Hepatic stellate cell (primary cell): ENCODE data around the gene FRMD4B.

Experiments used
- DNase-seq: peaks from one replicate; pipeline ENCODE4 v3.0.0; 2011; ENCODE audit warnings: low spot score

The FRMD4B gene

GRCh38 chr3:69203631-69204314 lies 182.1 kb downstream of the FRMD4B start:
- no peak for DNase-seq

- no peak for DNase-seq
Measured at GRCh38 chr3:69201658-69202057, 184.2 kb downstream of the FRMD4B start.

GRCh38 chr3:69200384-69201068 lies 185.4 kb downstream of the FRMD4B start:
- no peak for DNase-seq

GRCh38 chr3:69199942-69200341 lies 185.9 kb downstream of the FRMD4B start:
- DNase-seq = no peak

- DNase-seq = no peak
Measured at GRCh38 chr3:69197922-69198530, 187.9 kb downstream of the FRMD4B start.

GRCh38 chr3:69197455-69197854 lies 188.4 kb downstream of the FRMD4B start:
- DNase-seq = no peak

GRCh38 chr3:69196876-69197275 lies 189.0 kb downstream of the FRMD4B start:
- no peak for DNase-seq

- DNase-seq = no peak
Measured at GRCh38 chr3:69194431-69195165, 191.3 kb downstream of the FRMD4B start.

GRCh38 chr3:69193749-69194148 lies 192.1 kb downstream of the FRMD4B start:
- no peak for DNase-seq

GRCh38 chr3:69191516-69191915 lies 194.4 kb downstream of the FRMD4B start:
- DNase-seq = no peak

- DNase-seq = no peak
Measured at GRCh38 chr3:69189487-69189886, 196.4 kb downstream of the FRMD4B start.

- no peak for DNase-seq
Measured at GRCh38 chr3:69186575-69187093, 199.3 kb downstream of the FRMD4B start.

GRCh38 chr3:69182588-69183316 lies 203.1 kb downstream of the FRMD4B start:
- DNase-seq = peak; percentile 56

- DNase-seq = peak; percentile 30
Measured at GRCh38 chr3:69181592-69182211, 204.2 kb downstream of the FRMD4B start.

- DNase-seq = no peak
Measured at GRCh38 chr3:69180869-69181591, 204.9 kb downstream of the FRMD4B start.

GRCh38 chr3:69179740-69180372 lies 206.0 kb downstream of the FRMD4B start:
- DNase-seq = no peak

GRCh38 chr3:69178838-69179739 lies 206.8 kb downstream of the FRMD4B start:
- DNase-seq = no peak

- DNase-seq = no peak
Measured at GRCh38 chr3:69178082-69178481, 207.8 kb downstream of the FRMD4B start.
